LNCAP (cell line): Measurements from ENCODE around the gene CKM.

ENCODE experiments used
- TF ChIP-seq, protein P1 (sequence below): fragments of 450-650 bp; IDR thresholded peaks from 2 replicates; pipeline ENCODE4 v1.5.1; 2017; ENCODE audit warnings: mild to moderate bottlenecking

The CKM gene

DNA sequence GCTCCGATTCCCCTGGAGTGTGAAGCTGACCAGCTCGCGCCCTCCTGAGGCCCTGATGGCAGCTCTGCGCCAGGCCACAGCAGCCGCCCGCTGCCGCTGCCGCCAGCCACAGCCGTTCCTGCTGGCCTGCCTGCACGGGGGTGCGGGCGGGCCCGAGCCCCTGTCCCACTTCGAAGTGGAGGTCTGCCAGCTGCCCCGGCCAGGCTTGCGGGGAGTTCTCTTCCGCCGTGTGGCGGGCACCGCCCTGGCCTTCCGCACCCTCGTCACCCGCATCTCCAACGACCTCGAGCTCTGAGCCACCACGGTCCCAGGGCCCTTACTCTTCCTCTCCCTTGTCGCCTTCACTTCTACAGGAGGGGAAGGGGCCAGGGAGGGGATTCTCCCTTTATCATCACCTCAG, 20.3 kb downstream of the CKM start:
- TF ChIP-seq, protein P1, sequence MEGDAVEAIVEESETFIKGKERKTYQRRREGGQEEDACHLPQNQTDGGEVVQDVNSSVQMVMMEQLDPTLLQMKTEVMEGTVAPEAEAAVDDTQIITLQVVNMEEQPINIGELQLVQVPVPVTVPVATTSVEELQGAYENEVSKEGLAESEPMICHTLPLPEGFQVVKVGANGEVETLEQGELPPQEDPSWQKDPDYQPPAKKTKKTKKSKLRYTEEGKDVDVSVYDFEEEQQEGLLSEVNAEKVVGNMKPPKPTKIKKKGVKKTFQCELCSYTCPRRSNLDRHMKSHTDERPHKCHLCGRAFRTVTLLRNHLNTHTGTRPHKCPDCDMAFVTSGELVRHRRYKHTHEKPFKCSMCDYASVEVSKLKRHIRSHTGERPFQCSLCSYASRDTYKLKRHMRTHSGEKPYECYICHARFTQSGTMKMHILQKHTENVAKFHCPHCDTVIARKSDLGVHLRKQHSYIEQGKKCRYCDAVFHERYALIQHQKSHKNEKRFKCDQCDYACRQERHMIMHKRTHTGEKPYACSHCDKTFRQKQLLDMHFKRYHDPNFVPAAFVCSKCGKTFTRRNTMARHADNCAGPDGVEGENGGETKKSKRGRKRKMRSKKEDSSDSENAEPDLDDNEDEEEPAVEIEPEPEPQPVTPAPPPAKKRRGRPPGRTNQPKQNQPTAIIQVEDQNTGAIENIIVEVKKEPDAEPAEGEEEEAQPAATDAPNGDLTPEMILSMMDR, result no peak

DNA sequence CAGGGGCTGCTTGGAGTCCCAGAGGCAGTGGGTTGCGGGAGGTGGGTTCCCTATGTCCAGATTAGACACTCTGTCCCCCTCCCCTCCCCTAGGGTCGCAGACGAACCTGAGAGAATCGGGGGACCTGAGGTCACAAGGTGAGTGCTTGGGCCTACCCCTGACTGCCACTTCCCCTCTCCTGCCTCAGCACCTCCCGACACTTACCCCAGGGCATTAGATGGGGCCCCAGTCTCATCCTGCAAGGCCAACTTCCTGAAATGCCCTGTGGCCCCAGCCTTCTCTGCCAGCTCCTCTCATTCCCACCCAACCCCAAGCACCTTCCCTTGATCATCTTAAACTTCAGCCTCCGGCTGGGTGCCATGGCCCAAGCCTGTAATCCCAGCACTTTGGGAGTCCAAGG, 23.0 kb downstream of the CKM start:
- TF ChIP-seq, protein P1, result no peak

DNA sequence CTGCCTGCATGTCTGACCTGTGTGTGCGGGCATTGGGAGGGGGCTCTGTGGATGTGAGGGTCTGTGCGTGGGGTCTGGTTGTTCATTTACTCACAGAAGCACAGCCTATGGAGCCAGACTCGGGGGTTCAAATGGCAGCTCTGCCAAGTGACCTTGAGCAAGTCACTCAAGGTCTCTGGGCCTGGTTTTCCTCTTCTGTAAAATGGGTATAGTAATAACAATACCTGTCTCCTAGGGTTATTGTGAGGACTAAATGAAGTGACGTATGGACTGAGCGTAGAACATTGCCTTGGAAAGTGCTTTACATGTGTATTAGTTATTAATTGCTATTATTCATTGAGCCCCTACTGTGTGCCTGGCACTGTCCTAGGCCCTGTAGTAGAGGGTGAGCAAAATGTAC, 24.4 kb downstream of the CKM start:
- TF ChIP-seq, protein P1, result no peak

DNA sequence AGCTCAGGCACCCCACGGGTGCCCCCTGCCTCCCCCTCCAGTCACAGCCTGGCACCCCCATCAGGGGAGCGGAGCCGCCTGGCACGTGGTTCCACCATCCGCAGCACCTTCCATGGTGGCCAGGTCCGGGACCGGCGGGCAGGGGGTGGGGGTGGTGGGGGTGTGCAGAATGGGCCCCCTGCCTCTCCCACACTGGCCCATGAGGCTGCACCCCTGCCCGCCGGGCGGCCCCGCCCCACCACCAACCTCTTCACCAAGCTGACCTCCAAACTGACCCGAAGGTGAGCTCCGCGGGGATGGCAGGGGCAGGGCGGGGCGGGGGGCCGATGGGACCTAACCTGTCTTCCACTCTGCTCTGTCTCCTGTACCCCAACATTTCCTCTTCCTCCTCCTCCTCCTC, 25.0 kb downstream of the CKM start:
- TF ChIP-seq, protein P1, result no peak

DNA sequence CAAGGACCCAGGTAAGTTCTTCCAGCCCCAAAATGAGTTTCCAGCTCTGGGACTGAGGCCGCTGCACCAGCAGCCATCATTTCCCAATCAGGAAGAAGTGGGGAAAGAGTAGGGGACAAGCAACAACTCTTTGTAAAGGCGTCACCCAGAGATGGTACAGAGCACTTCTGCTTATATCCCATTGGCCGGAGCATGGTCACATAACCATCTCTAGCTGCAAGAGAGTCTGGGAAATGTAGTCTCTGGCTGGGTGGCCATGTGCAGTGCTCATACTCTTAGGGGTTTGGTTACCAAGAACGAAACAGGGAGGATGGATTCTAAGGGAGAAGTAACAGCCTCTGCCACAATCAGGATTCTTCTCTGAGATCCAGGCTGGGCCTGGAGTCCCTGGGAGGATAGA, 26.3 kb downstream of the CKM start:
- TF ChIP-seq, protein P1, result no peak

DNA sequence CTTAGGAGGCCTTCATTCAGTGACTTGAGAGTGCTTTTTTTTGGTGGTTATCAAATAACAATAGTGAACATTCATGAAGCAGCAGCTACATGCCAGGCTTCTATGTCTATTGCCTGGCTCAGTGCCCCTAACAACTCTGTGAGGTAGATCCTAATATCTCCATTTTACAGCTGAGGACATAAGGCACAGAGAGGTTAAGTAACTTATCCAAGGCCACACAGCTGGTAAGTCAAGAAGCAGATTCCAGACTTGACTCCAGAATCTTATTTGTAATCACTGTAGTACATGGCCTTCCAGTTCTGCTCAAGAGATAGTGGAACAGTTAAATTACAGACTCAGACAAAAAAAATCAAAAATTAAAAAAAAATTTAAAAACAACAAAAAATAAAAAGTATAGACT, 26.8 kb downstream of the CKM start:
- TF ChIP-seq, protein P1, result no peak

DNA sequence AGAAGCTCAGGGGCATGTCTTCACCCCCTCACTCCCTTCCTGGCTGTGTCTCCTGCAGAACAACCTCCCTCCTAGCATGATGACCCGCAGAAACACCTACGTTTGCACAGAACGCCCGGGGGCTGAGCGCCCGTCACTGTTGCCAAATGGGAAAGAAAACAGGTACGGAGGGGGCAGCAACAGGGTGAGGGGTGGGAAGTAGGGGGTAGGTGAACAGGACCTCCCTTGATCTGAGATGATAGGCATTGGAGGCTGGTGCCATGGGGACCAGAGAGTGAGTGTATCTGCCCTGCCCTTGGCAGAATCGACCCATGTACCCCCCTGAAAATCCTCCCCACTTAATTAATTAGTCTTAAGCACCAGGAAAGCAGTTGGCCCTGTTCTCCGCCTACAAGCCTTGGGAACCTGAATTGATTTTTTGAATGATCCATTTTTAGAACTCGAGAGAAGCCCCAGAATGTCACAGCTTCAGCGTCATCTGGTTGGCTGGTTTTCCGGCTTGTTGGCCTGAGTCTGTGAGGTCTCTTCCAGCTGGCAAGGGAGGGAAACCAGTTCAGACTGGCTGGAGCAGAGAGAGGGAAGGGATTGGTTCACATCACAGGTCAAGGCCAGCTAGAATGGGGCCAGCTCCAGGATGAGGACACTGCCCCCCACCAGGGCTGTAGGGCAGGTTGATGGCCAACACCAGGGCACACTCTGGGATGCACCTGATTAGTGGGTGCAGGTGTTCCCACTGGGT, 28.2 kb downstream of the CKM start:
- TF ChIP-seq, protein P1, result no peak

DNA sequence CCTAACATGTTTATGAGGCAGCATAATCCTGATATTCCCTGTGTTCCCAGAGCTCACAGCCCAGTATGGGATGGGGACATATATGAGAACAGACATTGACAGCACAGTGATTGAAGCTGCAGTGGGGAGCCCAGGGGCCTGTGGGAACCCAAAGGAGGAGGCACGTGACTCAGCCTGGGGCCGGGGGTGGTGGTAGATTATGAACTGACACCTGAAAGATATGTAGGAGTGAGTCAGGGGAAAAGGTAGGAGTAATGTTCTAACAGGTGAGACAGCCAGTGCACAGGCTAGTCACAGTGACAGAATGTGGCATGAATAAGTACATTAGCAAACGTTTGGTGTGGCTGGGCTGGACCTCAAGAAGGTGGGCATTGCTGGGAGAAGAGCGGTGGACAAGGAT, 29.0 kb downstream of the CKM start:
- TF ChIP-seq, protein P1, result no peak
